Stimulated activated CD4-positive, alpha-beta T cell treated with anti-CD3 and anti-CD28 coated beads, Interleukin-1b, Interleukin-23, amount 100 ng/mL, for 24 hours (primary cell): ENCODE measurements around the gene CES3.
"Not testable (repeated sequence)": the region's sequence is repeated elsewhere in the genome, so short reads cannot be mapped to it uniquely, and the experiment has no call there.

Experiments
- DNase-seq, 4 experiments: peaks; one replicate each; pipeline ENCODE4 v3.0.0-alpha.2; 2020; ENCODE audit warnings: low read depth in 4 of 4, low spot score in 1 of 4

The CES3 gene

DNA sequence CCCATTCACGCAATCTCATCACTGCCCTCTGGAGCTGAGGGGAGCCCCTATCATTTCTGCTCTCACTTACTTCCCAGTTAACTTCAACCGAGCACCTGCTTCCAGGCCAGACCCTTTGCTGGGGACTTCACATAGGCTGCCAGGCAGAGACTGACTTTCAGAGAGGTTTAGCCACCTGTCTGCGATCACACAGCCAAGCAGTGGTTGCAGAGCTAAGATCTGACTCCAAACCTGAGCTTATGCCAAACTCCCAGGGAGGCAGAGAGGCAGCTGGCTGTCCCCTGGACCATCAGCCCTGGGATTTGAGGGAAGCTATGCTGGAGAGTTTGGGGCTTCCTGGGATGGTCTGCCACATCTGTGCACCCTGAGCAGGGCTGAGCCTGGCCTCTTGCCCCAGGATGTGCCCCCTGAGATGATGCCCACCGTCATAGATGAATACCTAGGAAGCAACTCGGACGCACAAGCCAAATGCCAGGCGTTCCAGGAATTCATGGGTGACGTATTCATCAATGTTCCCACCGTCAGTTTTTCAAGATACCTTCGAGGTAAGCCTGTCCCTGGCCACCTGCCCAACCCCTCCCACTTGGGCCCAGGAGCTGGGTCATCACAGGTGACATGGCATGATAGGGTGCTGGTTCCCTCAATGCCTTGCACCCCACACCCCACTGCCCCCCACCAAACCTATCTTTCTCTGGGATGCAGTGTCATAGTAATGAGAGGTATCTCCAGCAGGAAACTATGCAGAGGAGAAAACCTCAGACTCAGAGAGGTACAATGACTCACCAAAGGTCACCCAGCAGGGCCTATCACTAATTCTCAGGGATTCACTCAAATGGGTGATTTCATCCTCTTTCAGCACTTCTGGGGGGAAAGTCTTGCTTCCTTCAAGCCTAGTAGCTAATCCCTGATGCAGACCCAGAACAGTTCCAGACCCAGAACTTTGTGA, 10.0 kb downstream of the CES3 start:
- DNase-seq, result no peak

DNA sequence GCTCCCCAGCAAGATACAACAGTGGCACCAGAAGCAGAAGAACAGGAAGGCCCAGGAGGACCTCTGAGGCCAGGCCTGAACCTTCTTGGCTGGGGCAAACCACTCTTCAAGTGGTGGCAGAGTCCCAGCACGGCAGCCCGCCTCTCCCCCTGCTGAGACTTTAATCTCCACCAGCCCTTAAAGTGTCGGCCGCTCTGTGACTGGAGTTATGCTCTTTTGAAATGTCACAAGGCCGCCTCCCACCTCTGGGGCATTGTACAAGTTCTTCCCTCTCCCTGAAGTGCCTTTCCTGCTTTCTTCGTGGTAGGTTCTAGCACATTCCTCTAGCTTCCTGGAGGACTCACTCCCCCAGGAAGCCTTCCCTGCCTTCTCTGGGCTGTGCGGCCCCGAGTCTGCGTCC, 11.9 kb downstream of the CES3 start:
- DNase-seq, result no peak

DNA sequence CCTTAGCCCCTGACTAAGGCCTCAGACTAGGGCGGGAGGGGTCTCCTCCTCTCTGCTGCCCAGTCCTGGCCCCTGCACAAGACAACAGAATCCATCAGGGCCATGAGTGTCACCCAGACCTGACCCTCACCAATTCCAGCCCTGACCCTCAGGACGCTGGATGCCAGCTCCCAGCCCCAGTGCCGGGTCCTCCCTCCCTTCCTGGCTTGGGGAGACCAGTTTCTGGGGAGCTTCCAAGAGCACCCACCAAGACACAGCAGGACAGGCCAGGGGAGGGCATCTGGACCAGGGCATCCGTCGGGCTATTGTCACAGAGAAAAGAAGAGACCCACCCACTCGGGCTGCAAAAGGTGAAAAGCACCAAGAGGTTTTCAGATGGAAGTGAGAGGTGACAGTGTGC, 12.7 kb downstream of the CES3 start:
- no peak for DNase-seq

DNA sequence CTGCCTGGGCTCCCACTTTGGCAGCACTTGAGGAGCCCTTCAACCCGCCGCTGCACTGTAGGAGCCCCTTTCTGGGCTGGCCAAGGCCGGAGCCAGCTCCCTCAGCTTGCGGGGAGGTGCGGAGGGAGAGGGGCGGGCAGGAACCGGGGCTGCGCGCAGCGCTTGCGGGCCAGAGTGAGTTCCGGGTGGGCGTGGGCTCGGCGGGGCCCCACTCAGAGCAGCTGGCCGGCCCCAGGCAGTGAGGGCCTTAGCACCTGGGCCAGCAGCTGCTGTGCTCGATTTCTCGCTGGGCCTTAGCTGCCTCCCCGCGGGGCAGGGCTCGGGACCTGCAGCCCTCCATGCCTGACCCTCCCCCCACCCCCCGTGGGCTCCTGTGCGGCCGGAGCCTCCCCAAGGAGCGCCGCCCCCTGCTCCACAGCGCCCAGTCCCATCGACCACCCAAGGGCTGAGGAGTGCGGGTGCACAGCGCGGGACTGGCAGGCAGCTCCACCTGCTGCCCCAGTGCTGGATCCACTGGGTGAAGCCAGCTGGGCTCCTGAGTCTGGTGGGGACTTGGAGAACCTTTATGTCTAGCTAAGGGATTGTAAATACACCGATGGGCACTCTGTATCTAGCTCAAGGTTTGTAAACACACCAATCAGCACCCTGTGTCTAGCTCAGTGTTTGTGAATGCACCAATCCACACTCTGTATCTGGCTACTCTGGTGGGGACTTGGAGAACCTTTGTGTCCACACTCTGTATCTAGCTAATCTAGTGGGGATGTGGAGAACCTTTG, 13.3 kb downstream of the CES3 start:
- DNase-seq, result not testable (repeated sequence)

DNA sequence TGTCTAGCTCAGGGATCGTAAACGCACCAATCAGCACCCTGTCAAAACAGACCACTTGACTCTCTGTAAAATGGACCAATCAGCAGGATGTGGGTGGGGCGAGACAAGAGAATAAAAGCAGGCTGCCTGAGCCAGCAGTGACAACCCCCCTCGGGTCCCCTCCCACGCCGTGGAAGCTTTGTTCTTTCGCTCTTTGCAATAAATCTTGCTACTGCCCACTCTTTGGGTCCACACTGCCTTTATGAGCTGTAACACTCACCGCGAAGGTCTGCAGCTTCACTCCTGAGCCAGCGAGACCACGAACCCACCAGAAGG, 13.8 kb downstream of the CES3 start:
- DNase-seq, result peak in 2 of 4 experiments; percentile 9 to 48

DNA sequence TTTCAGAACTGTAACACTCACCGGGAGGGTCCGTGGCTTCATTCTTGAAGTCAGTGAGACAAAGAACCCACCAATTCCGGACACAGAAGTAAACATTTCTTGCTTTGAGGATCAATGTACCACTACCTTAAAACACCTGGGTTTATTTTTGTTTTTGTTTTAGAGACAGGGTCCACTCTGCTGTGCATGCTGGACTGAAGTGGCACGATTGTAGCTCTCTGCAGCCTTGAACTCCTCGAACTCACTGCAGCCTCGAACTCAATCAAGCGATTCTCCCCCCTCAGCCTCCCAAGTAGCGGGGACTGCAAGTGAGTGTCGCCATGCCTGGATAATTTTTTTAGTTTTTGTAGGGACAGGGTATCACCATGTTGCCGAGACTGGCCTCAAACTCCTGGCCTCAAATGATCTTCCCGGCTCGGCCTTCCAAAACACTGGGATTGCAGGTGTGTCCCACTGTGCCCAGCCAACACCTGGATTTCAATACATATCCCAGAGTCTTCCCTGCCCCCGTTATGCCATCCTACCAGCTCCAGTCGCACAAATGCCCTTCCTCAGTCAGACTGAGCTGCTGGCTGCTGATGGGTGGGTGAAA, 14.3 kb downstream of the CES3 start:
- no peak for DNase-seq

DNA sequence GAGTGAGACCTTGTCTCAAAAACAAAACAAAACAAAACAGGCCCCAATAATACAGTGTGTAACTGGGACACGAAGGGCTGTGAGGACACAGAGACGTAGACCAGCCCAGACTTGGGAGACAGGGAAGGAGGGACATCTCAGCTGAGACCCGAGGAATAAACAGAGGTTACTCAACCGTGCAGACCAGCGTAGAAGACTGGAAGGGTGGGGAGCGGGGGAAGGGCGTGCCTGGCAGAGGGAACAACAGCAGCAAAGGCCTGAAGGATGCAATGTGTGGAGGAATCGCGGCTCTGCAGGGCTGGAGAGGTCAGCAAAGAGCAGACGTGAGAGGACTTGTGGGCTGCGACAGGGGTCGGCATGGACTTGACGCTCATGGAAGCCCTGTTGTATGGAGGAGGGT, 15.7 kb downstream of the CES3 start:
- no peak for DNase-seq

DNA sequence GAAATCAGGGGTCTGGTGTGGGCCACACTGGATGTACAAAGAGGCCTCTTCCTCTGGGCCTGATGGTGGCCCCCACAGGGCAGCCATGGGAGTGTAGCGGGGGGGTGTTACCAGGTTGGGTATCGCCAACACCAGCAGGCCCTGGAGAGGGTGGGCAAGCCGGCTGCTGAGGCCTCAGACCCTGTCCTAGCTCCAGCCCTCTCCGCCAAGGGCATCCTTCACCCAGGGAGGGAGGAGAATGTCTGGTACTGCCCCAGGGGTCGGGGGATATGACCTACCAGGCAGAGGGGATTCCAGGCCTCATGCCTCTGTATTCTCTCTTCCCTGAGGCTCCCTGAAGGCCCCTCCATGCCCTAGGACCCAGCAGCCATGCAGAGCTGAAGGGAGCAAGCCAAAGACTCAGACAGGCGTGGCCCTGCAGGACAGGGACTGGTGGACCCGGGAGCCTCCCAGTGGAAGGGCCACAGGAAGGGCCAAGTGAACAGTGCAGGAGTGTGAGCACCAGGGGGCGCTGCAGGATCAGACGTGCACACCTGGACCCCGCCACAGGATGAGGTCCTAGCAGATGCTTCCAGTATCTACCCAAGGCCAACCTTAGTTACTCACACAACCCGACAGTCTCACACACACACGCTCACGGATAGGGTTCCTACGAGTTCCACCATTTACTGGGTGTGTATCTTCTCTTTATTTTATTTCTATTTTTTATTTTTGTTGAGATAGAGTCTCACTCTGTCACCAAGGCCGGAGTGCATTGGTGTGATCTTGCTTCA, 16.5 kb downstream of the CES3 start:
- DNase-seq, result peak; percentile 87 to 96 (median 90)

DNA sequence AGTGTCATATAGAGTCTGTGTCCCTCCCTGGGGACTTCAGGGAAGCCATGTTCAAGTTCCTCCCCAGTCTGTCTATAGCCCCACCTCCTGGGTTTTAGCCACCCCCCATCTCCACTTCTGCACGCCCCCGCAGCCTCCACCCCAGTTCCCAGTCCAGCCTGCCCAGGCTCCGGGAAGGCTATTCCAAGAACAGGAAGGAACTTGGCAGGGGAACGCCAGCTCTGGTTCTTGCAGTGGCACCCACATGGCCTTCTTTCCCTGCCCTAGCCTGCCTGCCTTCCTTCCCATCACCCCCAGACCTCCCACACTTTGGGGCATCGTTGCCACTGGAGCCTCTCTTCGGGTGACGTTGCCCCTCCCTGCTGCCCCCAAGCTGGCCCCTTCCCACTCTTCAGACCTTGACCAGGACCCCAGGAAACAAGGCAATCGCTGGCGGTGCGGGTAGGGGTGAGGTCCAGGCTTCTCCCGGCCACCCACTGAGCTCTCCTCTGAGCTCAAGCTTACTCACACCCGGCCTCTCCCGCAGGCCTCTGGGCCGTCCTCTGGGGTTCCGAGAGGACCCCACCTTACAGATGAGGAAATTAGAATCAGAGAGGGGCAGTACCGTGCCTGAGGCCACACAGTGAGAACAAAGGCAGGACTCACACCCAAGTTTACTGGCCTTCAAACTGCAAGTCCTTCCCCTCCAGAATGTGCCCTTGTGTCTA, 18.1 kb downstream of the CES3 start:
- no peak for DNase-seq

DNA sequence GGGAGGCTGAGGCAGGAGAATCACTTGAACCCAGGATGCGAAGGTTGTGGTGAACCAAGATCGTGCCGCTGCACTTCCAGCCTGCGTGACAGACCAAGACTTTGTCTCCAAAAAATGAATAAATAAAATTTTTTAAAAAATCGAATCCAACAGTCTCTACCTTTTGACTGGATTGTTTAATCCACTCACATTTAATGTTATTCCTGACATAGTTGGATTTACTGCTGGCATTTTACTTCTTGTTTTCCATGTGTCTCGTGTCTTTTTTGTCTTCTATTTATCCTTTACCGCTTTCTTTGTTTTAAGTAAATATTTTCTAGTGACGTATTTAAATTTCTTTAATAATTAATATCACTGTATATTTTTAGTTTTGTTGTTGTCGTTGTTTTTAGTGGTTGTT, 22.0 kb downstream of the CES3 start:
- no peak for DNase-seq

DNA sequence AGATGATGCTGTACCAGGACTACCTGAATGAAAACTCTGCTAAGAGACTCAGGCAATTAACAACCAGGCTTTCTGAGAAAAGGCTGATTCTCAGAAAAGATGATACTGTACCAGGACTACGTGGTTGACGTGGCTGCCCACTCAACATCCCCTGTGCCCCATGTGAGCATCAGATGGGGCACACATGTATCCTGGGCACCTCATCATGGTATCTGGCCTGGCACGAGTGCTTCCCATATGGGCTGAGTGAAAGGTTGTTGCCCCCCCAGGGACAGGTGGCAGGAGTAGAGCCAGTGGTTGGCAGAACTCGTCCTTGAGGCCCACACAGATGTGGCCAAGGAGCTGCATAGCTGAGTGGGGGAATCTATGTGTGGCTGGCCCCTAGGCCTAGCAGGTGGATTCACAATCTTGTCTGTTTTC, 23.8 kb downstream of the CES3 start:
- DNase-seq, result peak; percentile 13 to 65 (median 32)

DNA sequence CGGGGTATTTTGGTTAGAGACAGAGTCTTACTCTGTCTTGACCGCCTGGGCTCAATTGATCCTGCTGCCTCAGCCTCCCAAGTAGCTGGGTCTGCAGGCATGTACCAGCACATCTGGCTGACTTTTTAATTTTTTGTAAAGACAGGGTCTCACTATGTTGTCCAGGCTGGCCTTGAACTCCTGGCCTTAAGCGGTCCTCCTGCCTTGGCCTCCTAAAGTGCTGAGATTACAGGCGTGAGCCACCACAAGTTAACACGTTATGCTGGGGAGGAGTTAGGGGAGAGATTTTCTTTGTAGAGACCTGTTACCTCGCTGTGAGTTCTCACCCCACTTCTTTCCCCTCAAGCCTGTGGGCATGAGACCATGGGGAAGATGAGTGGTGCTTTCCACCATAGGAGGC, 25.5 kb downstream of the CES3 start:
- no peak for DNase-seq

DNA sequence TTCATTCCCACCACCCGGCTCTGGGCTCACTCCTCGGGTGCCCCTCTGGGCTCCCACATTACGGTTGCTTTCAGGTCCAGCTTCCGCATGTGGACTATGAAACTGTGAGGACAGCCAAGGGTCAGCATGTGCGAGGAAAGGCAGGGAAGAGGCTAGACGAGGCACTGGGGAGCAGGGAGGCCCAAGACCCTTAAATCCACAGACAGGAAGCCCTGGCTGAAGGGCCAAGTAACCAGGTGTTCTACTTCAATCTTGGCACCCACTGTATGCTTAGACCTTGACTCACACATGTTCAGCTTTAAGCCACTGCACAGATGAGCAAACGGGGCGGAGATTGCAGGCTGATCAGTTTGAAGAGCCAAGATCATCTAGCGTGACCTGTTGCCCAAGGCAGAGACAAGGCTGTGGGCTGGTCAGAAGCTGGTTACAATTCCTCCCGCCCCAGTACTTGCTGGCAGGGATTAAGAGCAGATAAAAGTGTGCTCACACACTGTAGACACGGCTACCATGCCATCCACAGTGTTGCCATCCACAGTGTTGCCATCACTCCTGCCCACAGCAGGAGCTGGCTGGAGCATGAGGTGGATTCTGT, 27.2 kb downstream of the CES3 start, which contains the start of gene CES4A:
Gene CES4A (plus strand): TSS at position 393 of the 592 bp plus-strand sequence. CDS start 184 bp downstream, at position 577.
- no peak for DNase-seq

DNA sequence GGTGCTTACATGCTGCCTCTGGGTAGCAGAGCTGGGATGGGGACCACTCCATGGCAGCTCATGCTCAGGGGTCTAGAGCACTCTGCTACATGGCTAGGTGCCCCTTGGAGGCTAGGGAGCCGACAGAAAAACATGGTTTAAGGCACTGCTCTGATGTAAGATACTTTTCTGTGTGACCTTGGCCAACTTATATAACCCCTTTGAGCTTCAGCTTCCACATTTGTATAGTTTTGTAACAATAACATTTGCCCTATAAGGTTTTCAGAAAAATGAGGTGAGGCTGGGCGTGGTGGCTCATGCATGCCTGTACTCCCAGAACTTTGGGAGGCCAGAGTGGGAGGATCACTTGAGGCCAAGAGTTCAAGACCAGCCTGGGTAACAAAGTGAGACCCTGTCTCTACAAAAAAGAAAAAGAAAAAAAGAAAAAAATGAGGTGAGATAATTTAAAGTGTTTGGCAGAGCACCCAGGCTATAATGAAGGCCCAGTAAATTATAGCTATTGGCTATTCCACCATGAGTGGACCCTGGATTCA, 30.5 kb downstream of the CES3 start:
- no peak for DNase-seq

DNA sequence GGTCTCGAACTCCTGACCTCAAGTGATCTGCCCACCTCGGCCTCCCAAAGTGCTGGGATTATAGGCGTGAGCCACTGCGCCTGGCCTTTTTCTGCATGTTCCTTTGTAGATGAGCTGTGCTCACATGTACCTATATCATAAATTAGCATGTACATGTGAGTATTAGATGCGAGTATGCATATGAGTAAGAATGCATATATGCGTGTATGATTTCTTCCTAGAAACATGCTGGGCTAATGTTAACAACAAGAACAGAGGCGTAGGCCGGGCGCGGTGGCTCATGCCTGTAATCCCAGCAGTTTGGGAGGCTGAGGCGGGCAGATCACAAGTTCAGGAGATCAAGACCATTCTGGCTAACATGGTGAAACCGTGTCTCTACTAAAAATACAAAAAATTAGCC, 32.5 kb downstream of the CES3 start:
- DNase-seq, result not testable (repeated sequence)

DNA sequence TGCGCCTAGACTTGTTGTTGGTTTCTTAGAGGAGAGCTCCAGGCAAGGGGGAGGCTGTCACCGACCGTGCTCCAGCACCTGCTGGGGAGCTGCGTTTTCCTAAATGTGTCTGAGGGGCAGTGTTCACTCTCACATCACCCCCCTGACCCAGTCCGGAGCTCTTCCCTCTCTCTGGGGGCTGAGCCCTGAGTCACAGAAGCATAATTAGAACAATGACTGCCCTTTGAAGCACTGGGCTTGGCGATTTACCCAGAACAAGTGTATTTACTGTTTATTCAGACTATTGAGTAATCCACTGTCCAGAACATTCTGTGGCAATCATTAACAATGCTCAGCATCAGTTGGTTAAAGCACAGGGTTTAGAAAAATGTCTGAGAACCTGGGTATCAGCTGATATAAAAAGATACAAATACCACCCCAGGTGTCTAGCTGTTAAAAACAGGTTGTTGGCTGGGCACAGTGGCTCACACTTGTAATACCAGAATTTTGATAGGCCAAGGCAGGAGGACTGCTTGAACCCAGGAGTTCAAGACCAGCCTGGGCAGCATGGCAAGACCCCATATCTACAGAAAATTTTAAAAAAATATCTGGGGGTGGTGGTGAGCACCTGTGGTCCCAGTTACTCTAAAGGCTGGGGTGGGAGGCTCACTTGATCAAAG, 35.4 kb downstream of the CES3 start:
- no peak for DNase-seq

DNA sequence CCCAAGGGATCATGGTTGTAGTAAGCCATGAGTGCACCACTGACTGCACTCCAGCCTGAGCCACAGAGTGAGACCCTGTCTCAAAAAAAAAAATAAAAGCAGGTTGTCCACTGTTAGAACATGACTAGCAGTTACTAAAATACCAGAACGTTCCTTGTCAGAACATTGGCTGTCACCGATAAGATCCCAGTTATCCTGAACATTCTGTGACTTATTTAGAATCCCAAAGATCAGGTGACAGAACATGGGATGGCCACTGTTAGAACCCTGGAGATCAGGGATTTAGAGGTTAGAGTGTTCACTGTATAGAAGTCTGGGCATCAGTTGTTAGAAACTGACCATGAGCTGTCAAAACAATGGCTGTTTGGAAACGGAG, 35.9 kb downstream of the CES3 start:
- DNase-seq, result no peak

DNA sequence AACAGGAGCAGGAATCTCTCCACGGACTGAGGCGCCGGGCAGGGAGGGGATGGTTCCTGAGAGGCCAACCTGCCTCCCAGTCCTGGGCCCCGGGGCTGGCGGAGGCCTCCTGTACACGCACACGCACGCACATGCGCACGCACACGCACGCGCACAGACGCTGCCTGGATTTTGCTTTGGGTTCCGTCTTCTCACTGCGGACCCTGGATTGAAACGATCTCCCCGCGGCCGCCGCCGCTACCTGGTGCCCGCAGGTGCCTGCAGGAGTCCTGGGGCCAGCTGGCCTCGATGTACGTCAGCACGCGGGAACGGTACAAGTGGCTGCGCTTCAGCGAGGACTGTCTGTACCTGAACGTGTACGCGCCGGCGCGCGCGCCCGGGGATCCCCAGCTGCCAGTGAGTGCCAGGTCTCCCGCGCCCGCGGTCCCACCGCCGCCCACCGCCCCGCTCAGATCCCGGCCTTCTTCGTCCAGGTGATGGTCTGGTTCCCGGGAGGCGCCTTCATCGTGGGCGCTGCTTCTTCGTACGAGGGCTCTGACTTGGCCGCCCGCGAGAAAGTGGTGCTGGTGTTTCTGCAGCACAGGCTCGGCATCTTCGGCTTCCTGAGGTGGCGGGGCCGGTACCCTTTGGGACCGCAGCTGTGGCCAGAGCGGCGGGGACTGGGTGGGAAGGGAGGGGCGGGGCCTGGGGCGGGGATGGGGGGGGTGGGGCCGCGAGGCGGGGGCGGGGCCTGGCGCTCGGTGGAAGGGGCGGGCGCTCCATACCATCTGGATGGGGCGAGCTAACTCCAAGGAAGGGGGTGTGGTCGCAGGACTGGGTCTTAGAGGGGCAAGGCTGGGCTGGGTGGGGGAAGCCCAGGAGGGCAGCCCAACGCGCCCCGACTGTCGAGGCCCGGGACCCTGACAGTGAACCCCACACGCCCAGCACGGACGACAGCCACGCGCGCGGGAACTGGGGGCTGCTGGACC, 39.6 kb downstream of the CES3 start:
- DNase-seq, result peak in 1 of 4 experiments; percentile 38
